GM18507 (cell line): ENCODE results near the gene NGEF.

Experiments used
- DNase-seq: peaks from one replicate; pipeline ENCODE4 v3.0.0; 2011; ENCODE audit warnings: low read depth; ENCODE audit not compliant: insufficient read length; ENCODE audit errors: extremely low spot score
- FAIRE-seq: peaks from 2 replicates; lab custom pipeline; 2011; peaks lifted over from hg19 to GRCh38; lab: Jason Lieb, UNC

Gene NGEF

DNA sequence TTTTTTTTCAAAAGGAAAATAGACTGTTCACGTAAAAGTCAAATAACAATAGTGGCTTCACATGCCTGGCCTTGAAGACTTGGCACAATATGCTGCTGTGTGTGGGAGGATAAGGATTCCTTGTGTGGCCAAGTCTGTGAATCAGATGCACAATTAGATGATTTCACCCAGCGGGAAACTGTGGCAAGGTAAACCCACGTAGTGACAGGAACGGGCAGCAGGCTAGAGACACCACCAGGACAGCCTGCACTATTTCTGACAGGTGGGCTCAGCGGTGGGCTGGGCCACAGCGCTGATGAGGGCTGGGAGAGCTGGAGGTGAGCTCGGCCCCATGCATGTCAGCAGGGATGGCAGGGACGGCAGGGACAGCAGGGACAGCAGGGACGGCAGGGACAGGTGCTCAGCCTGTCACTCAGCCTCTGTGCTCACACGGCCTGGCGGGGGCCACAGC is 121.4 kb downstream of the NGEF start:
- DNase-seq (no peak), FAIRE-seq (no peak)

DNA sequence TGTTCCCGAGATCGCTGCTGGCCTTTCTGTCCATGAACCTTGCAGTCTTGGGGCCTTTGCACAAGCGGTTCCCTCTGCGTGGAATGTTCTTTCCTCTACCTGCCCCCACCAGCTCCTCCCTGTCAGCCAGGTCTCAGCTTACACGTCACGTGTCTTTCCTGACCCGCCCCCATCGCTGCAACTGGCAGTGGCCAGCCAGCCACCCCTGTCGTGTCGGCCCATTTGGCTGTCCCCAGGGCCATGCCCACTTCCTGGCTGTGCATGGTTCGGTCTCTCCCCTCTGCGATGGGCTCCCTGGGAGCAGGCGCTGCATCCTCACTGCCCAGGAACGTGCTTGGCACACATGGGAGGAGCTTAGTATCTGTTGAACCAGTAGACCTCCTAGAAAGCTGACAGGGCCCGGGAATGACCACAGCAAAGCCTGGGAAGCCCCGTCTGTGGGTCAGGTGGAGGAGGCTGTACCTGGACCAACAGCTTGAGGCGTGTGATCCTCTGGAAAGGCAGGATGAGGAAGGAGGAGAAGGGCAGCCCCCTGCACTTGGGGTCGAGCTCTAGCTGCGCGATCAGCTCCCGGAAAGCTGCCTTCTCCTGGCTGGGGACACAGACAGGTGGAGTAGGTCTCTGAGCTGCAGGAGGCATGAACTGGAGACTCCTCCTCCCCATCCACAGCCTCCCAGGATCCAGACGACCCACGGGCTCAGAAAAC is 122.0 kb downstream of the NGEF start:
- DNase-seq (no peak), FAIRE-seq (no peak)

DNA sequence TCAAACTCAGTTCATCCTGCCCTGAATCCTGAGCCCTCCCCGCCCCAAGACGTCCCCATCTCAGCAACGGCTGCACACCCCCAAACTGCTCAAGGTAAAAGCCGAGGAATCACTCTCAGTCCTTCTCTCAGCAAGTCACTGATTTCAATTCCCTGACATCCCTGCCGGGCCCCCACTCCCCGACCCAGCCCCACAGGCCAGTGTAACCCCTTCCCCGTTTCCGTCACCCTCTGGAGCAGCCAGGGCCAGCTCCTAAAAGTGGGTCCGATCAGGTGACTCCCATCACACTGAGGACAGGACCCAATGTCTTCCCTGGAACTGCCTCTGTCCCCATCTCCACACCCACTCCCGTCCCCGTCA is 122.5 kb downstream of the NGEF start:
- DNase-seq (no peak), FAIRE-seq (no peak)

DNA sequence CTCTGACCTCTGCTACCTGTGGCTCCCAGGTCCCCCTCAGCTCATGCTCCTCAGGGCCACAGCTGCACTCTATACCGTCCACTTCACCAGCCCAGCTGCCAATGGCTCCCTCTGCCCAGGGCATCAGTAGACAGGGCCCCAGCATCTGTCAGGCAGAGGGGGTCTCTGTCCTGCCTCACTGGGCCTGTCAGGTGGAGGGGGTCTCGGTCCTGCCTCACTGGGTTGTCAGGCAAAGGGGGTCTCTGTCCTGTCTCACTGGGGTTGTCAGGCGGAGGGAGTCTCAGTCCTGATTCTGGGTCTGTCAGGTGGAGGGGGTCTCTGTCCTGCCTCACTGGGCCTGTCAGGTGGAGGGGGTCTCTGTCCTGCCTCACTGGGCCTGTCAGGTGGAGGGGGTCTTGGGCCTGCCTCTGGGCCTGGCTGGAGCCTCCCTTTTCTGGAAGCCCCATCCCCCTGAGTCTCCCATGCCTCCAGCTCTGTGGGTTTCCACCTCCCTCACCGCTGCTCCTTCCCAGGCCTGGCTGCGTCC is 123.1 kb downstream of the NGEF start:
- DNase-seq = no peak

DNA sequence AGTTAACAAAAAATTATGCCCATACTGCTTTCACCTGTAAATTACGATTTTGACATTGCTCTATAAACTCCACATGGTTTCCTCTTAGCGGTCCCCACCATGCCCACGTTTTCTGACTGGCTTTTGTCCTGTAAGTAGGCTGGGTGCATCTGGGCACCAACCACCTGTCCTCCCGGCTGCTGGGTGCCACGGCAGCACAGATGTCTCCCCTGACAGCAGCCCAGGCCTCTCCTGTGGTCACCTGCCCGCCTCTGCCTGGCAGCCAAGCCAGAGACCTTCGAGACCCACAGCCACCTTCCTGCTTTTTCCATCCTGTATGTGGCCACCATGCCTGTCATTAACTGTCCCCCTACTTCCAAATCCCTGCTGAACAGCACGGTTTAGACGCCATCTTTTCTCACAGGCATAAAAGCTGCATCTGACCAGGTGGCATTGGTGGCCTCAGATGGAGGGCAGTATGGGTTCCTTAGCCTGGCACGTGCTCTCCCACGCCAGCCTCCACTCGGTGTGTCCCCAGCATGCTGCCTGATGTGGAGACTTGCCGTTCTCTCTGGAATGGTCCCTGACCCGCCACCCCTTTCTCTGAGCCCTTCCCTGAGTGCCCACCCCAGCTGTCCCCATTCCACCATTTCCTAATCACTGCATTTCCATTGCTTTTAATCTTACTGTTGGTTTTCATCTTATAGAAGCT is 124.1 kb downstream of the NGEF start:
- DNase-seq = no peak
- no peak for FAIRE-seq

More for the DNA sequence above, 123.1 kb downstream of the NGEF start:
- no peak for FAIRE-seq

DNA sequence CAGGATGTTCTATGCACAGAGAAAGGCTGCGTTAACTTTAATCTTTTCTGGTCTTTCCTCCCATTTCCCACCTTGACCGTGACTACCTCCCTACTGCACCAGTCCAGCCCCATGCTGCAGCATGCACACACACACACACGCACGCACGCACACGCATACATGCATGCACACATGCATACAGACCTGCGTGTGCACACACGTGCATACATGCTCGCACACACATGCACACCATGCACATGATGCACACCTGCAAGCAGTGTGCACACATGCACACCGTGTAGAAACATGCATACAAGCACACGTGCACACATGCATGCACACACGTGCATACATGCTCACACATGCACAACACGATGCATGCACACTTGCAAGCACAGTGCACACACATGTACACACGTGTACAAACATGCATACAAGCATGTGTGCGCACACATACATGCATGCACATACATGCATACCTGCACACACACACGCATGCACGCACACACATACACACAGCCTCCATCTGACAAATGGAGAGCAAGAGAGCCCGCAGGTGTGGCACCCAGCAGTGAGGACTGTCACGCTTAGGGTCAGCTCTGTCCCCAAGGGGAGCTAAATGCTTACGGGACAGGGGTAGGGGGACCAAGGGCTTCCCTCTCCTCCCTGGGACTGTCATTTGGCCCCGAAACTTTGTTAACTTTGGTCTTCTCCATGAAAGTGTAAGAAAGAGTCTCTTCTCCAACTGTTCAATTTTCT is 124.8 kb downstream of the NGEF start:
- DNase-seq = no peak
- no peak for FAIRE-seq

DNA sequence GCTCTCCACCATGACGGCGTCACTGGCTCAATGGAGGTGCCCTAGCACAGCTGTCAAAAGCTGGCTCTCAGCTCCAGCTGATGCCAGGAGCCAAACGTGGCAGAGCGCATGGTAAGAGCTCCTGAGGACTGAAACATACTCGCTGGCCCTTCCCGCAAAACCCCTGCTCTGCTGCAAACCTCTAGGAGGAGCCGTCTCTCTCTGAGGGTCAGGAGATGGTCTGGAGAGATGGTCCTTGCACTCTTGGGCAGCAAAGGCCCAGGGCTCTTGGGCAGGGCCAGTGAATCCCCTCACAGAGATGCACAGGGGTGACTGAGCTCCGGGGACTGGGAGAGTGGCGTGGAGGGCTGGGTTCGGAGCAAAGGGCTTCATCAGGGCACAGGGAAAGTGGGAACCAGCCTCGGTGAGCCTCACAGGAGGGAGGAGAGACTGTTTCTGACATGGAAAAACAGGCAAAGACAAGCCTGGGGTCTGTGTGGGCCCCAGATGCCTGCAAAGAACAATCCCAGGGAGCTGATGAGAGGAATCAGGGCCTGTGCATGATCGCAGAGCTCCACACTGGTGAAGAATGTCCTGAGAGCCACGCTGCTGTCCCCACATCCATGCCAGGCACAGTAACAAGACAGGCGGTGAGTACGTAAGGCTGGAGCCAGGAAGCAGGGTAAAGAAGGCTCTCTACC is 125.7 kb downstream of the NGEF start:
- DNase-seq = no peak
- FAIRE-seq = no peak

DNA sequence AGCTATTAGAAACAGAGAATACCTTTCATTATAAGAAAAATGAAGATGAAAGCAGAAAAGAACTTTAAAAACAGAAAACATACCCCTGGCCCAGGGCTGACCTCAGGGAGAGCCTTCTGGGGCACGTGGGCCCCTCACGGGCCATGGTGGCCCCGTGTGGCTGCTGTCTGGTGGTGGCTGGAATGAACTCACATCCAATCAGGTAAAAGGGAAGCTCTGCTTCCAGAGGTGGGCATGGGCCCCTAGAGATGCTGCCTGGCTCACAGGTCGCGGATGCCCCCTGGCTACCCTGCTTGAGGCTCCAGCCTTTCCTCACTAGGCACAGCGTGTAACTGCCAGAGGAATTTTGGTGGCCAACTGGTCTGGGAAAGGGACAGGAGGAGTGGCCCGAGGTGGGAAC is 126.4 kb downstream of the NGEF start:
- no peak for FAIRE-seq

DNA sequence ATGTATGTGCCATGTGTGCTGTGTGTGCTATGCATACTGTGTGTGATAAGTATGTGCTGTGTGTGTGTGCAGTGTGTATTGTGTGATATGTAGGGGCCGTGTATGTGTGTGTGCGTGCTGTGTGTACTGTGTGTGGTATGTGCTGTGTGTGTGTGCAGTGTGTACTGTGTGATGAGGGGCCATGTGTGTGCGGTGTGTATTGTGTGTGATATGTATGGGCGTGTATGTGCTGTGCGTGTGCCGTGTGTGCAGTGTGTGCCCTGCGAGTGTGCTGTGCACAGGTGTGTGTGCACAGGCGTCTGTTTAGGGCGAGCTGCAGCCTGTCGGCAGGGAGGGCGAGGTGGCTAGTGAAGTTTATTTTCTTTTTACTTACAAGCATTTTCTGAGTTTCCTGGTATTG is 126.9 kb downstream of the NGEF start:
- no peak for FAIRE-seq
- no peak for DNase-seq

More for the DNA sequence above, 126.4 kb downstream of the NGEF start:
- no peak for DNase-seq

DNA sequence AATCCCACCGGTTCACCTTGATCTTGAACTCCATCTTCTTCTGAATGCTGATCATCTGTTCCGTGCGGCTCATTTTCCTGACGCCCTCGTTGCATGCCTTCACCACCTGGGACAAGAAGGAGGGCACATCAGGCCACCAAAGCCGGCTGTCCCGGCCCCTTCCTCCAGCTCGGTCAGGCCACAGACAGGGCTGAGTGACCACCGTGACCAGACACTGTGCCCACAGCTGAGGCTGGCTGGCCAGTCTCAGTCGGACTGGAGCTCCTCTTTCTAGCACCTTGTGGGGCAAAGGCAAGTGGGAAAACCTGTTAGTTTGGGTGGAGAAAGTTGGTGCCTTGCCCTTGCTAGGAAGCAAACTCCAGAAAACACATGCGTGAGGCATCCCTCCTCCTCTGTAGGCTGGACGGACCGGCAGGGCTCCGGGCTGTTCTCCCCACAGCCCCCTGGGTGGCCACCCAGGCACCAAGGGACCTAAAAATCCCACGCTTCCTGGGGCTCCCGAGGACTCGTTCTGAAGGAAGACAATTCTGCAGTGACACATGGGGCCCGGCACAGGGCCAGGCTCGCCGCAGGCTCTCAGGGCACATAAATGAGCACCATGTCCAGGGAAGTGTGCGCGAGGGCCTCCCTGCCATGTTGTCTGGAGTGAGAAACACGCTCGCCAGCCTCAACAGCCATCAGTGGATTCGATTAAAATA is 127.6 kb downstream of the NGEF start:
- no peak for FAIRE-seq

DNA sequence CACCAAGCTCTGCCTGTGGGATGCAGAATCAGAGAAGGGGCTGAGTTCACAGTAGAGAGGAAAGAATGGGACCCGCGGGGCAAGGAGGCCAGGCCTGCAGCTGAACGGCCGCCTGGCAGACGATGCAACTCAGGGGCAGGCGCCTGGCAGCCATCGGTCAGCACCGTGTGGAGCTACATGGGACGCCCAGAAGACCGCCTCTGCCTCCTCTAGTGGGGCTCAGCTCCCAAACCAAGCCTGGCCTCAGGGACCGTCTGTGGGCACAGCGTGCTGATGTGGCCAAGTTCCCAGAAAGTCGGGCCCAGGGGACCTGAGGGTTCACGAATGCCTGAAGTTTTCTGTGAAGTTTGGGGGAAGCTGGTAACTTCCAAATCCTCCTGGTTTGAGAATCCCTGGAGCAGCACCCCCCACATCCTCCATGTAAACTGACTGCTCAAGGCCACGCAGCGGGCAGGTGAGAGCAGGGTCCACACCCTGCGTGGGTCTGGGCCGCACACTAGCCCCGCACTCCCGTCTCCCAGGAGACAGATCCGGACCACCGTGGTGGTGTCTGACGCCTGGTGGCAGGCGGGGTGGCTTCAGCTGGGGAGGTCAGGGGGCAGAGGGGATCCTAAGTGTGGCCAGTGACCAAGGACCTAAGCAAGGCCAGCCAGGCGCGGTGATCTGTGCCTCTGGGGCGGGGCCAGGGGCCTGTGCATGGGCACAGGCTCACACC is 128.3 kb downstream of the NGEF start:
- FAIRE-seq (no peak), DNase-seq (no peak)

More for the DNA sequence above, 127.6 kb downstream of the NGEF start:
- no peak for DNase-seq

DNA sequence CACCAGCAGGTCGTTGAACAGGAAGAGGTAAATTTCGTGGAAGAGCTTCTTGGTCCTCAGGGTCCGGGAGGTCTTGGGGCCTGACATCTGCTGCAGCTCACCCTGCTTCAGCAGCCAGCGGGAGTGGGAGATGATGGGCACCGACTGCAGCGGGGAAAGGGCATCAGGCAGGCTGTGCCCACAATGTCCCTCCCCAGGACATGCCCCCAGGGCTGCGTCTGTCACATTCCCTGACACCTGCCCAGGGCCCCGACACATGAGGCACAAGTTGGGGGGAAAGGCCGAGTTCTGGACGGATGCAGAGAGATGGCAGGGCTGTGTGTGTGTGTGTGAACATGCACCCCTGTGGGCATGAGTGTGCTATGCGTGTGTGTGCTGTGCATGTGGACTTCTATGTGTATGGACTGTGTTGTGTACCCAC is 129.0 kb downstream of the NGEF start:
- DNase-seq (no peak), FAIRE-seq (no peak)

DNA sequence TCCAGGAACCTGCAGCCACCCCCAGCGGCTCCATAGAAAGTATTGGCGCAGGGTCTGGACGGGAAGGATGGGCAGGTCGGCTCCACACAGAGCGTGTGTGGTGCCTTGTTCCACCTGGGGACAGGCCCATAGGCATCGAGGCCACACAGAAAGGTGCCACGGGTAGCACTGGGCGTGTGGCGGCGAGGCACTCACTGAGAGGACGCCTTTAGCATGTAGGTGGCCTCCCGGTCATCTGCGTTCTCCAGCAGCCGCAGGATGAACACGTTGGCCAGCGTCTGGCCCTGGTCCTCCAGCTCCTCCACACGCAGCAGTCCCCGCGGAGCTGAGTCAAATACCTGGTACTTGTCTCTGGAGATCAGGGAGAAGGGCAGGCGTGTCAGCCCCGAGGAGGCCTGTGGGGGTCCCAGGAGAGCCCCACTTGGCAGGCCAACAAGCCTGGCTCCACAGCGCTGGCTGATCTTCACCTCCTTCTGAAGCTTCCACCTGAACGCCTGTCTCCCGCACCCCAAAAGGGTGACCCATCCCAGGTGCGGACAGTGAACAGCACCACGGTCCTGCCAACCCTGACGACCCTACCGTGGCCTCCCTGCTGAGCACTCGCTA is 129.8 kb downstream of the NGEF start:
- FAIRE-seq = no peak
- no peak for DNase-seq

DNA sequence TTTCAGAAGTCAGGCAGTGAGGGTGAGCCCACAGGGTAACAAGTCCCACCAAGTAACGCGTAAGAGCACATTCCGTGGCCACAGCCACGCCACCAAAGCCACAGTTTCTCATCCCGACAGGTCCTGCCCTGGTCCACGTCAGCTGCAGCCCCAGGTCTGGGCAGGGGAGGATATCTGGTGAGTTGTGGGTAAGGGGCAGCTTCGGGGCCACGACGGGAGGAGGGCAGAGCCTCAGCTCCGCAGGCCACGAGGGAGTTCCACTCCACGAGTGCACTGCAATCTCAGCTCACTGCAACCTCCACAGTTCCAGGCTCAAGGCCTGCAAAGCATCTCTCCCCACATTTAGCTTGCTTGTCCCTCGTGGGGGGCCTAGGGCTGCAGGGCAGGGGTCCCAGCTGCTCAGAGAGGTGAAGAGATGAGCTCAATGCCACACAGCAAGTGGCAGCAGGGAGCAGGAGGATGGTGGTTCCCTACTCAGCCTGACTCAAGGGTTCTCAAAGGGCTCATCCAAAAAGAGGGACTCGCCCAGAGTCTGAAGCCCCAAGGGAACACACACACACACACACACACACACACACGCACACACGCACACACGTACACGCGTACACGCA is 130.4 kb downstream of the NGEF start:
- DNase-seq (no peak), FAIRE-seq (no peak)

DNA sequence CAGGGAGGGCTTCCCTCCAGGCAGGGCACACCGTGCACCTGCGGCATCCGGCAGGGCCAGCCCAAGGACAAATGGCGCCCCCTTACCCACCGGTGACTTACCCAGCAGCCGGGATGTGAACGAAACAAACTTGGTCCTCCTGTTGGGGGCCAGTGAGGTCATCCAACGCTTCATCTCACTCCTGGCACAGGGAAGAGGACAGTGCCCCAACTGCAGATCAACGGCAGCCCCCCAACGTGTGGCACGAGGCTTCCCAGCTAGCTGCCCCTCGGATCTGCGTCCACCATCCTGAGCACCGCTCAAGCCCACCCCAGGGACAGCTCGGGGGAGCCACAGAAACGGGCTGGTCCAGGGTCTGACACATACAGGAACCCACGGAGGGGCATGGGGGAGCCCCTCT is 131.0 kb downstream of the NGEF start:
- FAIRE-seq (no peak), DNase-seq (no peak)

DNA sequence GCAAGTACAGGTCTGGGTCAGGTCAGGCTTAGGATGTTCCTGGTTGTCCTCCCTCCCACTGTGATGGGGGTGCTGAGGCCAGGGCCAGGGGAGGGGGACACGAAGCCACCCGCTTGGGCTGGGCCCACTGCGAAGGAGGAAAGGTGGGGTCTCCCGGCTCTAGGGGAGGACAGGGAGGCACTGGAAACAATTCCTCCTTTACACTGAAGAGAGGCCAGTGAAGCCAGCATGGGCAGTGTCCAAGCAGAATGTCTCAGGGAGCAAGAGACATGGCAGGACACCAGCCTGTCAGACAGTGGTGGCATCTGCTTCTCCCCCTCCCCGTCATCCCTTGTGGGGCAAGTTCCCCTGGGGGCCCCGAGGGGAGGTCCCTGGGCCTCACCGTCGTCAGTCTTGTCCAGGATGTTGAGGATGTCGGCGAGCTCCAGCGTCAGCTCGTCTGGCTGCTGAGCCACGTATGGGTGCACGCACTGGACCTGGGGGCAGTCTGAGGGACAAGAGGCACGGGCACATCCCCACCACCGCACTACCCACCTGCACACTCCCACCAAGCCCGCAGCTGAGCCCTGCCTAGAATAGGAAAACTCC is 132.2 kb downstream of the NGEF start:
- FAIRE-seq = no peak
- DNase-seq = no peak

DNA sequence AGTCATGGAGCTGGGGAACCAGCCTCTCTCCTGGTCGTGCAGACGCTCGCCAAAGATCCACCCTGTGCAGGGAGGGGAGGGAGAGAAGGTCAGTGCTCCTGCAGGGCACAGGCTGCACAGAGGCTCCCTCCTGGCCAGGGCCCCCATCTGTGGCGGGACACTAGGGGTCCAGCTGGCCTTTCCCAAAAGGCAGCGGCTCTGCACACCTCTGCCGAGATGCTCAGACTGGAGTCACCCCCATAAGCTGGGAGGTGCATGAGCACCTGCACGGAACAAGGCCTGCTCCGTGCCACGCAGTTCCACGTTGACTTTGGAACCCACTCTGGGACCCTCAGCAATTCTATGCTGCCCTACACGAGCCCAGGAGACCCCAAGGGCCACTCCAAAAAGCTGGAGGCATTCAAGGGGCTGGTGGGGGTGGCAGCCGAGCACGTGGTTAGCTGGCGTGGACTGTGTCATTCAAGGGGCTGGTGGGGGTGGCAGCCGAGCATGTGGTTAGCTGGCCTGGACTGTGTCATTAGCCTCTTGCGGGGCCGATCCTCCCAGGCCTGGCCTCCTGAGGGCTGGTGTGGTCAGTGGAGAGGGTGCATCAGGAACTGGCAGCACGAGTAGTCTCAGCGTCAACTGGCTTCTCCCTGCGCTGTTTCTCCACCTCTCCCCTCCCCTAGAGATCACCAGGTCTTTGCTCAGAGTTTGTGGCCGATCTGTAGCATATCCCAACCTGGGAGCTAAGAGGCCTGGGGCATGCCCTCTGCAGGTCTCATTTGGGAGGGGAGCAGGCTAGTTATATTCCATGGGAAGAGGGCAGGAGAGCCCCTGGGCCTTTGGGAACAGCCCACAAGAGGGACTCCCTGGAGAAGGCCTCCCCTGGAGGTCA is 133.2 kb downstream of the NGEF start:
- no peak for DNase-seq
- FAIRE-seq = no peak
